HG03354 (cell line): ENCODE data around the gene ABCG5.

ENCODE experiments used
- ATAC-seq: cut with Tn5 transposase; IDR thresholded peaks from one replicate; pipeline ENCODE4 v1.9.1; 2021; ENCODE audit warnings: mild to moderate bottlenecking; ENCODE audit not compliant: unreplicated experiment, poor library complexity, severe bottlenecking

Gene ABCG5

DNA sequence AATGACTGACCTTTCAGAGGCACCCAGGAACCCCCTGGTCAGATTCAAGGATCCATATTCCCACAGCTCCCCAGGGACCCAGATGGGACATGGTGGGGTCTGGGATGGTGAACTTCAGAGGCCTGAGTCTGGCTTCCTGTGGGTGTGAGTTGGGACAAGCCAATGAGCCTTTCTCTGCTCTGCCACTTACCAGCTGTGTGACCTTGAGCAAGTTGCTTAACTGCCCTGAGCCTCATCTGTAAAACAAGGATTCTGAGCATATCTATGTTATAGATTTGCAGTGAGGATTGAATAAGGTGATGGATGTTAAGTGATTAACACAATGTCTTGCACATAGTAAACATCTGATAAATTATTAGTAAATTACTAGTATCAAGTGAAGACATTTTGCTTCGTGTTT is 6.5 kb upstream of the ABCG5 start:
- ATAC-seq = no peak

DNA sequence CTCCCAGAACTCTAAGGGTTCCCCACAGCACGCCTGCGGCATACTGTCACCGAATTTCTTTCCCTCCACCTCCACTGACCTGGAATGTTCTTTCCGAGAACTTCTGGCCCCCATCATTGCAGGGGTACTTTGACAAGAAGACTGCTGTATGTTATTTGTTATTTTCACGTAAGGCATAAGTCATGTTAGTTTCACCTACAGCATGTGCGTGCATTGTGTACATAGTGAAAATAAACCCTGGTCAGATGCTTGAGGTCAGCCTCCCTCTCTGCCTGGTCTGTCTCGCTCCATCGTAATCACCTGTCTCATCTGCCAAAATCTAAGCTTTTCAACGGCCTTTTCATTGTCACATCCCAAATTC is 4.2 kb upstream of the ABCG5 start:
- ATAC-seq = no peak

- no peak for ATAC-seq
Measured at GRCh38 chr2:43841949-43842865, 3.6 kb upstream of the ABCG5 start.

- ATAC-seq = no peak
Measured at GRCh38 chr2:43840965-43841364, 2.3 kb upstream of the ABCG5 start.

DNA sequence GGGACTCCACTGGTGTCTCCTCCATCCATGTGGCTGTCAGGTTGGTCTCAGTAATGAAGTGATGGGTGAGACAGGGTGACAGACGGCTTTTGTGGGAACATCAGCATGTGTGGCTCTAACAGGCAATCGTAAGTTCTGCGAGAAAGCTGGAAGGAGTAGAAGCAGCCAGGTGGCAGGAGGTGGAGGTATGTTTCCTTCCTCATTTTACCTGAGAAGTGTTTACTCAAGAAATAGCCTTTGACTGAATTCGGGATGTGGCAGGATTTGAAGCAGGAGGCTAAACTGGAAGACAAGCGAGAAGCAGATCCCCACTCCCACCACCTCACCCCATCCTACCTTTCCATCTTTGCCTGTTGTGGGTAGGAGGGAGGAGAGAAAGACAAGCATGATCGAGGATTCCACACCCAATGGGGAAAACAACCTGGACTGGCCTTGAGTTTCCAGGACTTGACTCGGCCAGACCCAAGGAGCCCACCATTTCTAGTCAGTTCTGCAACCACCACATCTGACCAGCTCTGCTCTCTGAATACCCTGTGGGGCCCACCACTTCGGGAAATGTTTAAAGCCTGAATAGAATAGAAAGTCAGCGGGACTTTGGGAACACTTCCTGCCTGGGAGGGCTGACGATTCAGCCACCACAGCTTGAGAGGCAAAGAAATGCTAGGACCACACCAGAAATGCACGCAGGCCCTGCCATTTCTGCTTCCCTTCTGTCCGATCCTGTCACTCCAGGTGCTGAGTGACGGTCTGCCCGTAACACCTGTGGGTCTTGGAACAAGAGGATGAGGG is 1.3 kb upstream of the ABCG5 start:
- ATAC-seq = no peak

GRCh38 chr2:43837831-43838559 is 644 bp downstream of the ABCG5 start:
- no peak for ATAC-seq

DNA sequence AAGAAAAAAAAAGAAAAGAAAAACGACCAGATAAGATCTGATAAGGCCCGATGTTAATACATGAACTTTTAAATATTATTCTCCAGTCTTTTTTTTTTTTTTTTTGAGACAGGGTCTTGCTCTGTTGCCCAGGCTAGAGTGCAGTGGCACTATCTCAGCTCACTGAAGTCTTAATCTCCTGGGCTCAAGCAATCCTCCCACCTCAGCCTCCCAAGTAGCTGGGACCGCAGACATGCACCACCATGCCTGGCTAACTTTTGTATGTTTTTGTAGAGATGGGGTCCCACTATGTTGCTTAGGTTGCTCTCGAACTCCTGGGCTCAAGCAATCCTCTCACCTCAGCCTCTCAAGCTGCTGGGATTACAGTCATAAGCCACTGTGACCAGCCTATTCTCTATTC is 1.6 kb downstream of the ABCG5 start:
- no peak for ATAC-seq

GRCh38 chr2:43832457-43832856 is 6.2 kb downstream of the ABCG5 start:
- ATAC-seq = no peak

DNA sequence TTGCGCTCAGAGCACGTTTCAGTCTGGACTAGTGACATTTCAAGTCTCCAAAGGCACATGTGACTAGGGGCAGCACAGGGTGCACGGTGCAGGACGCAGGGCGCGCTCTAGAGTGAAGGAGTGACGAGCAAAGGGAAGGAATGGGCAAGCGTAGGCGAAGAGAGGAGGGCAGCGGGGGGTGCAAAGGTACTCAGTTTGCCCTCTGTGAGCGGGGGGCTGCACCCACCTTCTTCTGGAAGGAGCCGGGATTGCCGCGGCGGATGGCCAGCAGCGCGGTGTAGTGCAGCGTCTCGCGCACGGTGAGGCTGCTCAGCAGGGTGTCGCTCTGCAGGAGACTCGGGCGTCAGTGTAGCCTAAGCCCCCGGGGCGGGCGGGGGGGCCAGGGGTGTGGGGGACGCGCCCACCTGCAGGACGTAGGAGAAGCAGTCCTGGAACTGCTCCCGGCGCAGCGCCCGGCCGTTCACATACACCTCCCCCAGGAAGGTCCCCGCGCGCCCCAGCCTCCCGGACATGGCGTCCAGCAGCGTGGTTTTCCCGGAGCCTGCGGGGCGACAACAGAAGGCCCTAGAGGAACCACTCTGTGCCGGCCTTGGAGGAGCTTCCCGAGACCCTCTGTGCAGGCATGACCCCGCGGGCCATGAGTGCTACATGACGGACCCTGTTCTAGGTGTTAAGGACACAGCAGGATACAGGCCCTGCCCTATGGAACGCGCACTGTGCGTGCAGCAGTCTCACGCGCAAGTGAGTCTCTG is 6.9 kb downstream of the ABCG5 start:
- ATAC-seq = no peak

- ATAC-seq = no peak
Measured at GRCh38 chr2:43826305-43827250, 12.1 kb downstream of the ABCG5 start.

GRCh38 chr2:43825841-43826240 is 12.8 kb downstream of the ABCG5 start:
- no peak for ATAC-seq

- no peak for ATAC-seq
Measured at GRCh38 chr2:43824951-43825493, 13.6 kb downstream of the ABCG5 start.

DNA sequence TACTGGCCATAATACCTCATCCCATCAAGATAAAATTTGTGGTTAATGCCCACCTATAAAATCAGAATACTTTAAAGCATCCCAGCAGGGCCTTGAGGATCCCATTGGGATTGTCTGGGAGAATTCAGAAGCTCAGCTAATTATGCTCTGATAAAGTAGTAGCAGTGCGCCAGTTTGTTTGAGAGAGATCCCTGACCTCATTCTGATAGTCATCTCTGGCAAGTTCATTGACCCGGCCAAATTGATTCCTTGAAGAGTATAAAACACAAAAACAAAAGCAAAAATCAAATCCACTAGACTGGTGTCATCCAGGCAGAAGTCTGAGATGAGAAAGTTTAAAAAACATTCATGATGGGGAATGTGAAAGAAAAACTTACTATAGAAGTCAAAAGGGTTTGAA is 14.1 kb downstream of the ABCG5 start:
- ATAC-seq = no peak

DNA sequence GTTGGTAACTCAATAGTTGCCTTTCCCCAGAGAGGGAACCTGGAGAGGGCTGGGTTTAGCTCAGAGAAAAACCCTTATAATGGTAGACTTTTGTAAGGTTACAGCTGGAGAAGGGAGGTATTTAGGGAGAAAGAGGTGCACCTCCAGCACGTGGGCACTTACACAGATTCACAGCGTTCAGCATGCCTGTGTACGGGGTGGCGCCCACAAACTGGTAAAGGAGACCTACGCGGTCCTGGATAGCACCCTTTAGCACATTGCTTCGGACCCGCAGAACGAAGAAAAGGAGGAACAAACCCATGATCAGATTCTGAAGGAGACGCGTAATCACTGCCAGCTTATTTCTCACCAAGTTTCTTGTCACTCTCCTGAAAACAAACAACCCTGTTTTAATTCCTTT is 14.9 kb downstream of the ABCG5 start:
- no peak for ATAC-seq

GRCh38 chr2:43822839-43823238 is 15.8 kb downstream of the ABCG5 start:
- ATAC-seq = no peak

GRCh38 chr2:43819491-43820163 is 19.0 kb downstream of the ABCG5 start:
- ATAC-seq = no peak

- no peak for ATAC-seq
Measured at GRCh38 chr2:43818761-43819160, 19.9 kb downstream of the ABCG5 start.

GRCh38 chr2:43814711-43815110 is 23.9 kb downstream of the ABCG5 start:
- no peak for ATAC-seq
